Measurements from ENCODE around the gene LAPTM4A. TPM values are rescaled to one million over a fixed set of nuclear protein-coding genes. Genes with fewer than 3 reads are reported as not detected.

LAPTM4A gene
- total RNA-seq, 1 experiment from 2014 or later, result 160 TPM

DNA sequence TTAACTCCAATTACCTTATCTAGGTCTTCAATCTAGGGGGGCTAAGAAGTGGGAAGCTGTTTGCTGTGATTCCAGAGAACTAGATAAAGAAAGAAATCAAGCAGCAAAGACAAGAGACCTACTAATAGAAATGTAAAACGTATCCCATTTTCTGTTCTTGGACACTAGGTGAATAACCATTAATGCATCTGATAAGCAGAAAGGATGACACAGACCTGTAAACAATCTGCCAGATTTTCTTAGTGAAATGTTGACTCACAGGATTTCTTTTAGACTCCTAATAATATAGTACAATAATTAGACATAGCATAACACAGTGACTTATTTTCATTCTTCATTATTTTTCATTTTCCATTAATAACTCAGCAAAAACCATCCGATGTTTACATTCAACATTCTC, 62.8 kb downstream of the LAPTM4A start:
- H3K4me3 Mint-ChIP-seq (ENCODE audit: unreplicated experiment), result peak overlapping the region; percentile 95
- TSS peak; percentile 32 for BruUV-seq (replicated peaks)
- H3K27me3 Mint-ChIP-seq (ENCODE audit: insufficient read depth, unreplicated experiment), result no peaks in the 10 kb centered on the region
- no peaks in the 10 kb centered on the region for H3K9me3 Mint-ChIP-seq (ENCODE audit: unreplicated experiment)
- H3K36me3 Mint-ChIP-seq (ENCODE audit: insufficient read depth, unreplicated experiment), result peaks cover 31% of the 10 kb centered on the region
- DNase-seq (ENCODE audit: unreplicated experiment), result no peak
- intact Hi-C loops (cut with micrococcal nuclease), result loop anchor here (1.0 kb wide), 1 partner anchor 23 kb away; no protein-coding TSS in a partner anchor
- TF ChIP-seq, protein P1, sequence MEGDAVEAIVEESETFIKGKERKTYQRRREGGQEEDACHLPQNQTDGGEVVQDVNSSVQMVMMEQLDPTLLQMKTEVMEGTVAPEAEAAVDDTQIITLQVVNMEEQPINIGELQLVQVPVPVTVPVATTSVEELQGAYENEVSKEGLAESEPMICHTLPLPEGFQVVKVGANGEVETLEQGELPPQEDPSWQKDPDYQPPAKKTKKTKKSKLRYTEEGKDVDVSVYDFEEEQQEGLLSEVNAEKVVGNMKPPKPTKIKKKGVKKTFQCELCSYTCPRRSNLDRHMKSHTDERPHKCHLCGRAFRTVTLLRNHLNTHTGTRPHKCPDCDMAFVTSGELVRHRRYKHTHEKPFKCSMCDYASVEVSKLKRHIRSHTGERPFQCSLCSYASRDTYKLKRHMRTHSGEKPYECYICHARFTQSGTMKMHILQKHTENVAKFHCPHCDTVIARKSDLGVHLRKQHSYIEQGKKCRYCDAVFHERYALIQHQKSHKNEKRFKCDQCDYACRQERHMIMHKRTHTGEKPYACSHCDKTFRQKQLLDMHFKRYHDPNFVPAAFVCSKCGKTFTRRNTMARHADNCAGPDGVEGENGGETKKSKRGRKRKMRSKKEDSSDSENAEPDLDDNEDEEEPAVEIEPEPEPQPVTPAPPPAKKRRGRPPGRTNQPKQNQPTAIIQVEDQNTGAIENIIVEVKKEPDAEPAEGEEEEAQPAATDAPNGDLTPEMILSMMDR (IDR thresholded peaks at IDR 0.05; ENCODE audit: unreplicated experiment), result no peak
- ChIA-PET CTCF (interaction anchor here (2.0 to 2.2 kb wide), 2 partner anchors 26 to 106 kb away, joined by 6 to 10 read pairs; no protein-coding TSS in a partner anchor), POLR2A (interaction anchor here (0.5 to 2.9 kb wide), 16 partner anchors 10 to 1317 kb away, joined by 3 to 33 read pairs (median 4); partner anchors contain the start of gene LAPTM4A)
- peak overlapping the region; percentile 77 for H3K27ac Mint-ChIP-seq (ENCODE audit: low read depth, unreplicated experiment)
- peaks cover 26% of the 10 kb centered on the region for H3K4me1 Mint-ChIP-seq (ENCODE audit: insufficient read depth, unreplicated experiment)

DNA sequence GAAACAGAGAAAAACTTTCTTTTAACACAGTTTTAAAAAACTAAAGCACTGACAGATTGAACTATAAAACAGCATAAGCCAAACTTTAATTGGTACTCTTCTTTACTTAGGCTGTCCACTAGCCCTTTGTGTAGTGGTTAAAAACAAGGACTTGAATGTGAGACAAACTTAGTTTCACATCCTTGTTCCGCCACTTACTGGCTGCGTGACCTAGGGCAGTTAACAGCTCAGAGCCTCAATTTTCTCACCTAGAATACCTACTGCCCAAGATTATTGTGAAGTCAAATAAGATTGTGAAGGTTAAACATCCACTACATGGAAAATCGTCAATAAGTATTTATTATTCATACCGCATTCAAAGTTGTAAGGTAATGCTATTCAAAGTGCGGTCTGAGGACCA, 63.5 kb downstream of the LAPTM4A start:
- CTCF ChIA-PET, result interaction anchor here (0.7 to 2.0 kb wide), 2 partner anchors 107 to 340 kb away, joined by 3 to 6 read pairs; no protein-coding TSS in a partner anchor
- POLR2A ChIA-PET, result interaction anchor here (0.6 to 2.9 kb wide), 7 partner anchors 9 to 650 kb away, joined by 3 to 33 read pairs (median 5); partner anchors contain the start of gene LAPTM4A
- H3K9me3 Mint-ChIP-seq (ENCODE audit: unreplicated experiment), result no peaks in the 10 kb centered on the region
- no peaks in the 10 kb centered on the region for H3K27me3 Mint-ChIP-seq (ENCODE audit: insufficient read depth, unreplicated experiment)
- H3K4me3 Mint-ChIP-seq (ENCODE audit: unreplicated experiment), result peak overlapping the region; percentile 95
- TF ChIP-seq, protein P1 (IDR thresholded peaks at IDR 0.05; ENCODE audit: unreplicated experiment), result no peak
- H3K27ac Mint-ChIP-seq (ENCODE audit: low read depth, unreplicated experiment), result no peak overlapping the region
- peaks cover 31% of the 10 kb centered on the region for H3K36me3 Mint-ChIP-seq (ENCODE audit: insufficient read depth, unreplicated experiment)
- DNase-seq (ENCODE audit: unreplicated experiment), result no peak
- intact Hi-C loops (cut with micrococcal nuclease), result loop anchor here (1.0 kb wide), 1 partner anchor 23 kb away; no protein-coding TSS in a partner anchor
- peaks cover 30% of the 10 kb centered on the region for H3K4me1 Mint-ChIP-seq (ENCODE audit: insufficient read depth, unreplicated experiment)
- no TSS peak for BruUV-seq (replicated peaks)

Other genes with a start within 250 kb of the LAPTM4A start
- 14.1 and 18.2 TPM in 2 replicates for gene TTC32, start 149.6 kb downstream of the LAPTM4A start, total RNA-seq (2022)
- gene WDR35, start 61.5 kb downstream of the LAPTM4A start, total RNA-seq (2022), result 13.2 and 17.5 TPM in 2 replicates
- gene MATN3, start 39.0 kb downstream of the LAPTM4A start, total RNA-seq (2022), result 0.83 and 0.98 TPM in 2 replicates
- 214 and 232 TPM in 2 replicates for gene SDC1, start 173.5 kb upstream of the LAPTM4A start, total RNA-seq (2022)

All from MCF 10A (cell line).